H1 (cell line): ENCODE measurements around the gene FXR1. TPM values are rescaled to one million over a fixed set of nuclear protein-coding genes. Genes with fewer than 3 reads are reported as not detected.

Source experiments
- CTCF ChIA-PET: fragments of 300-600 bp; sonication (Branson Sonifier 250); formaldehyde crosslinking; loops from one replicate; lab custom pipeline; 2021; ENCODE audit not compliant: partially characterized antibody; lab: Charles Lee
- POLR2A ChIA-PET: fragments of 300-600 bp; sonication (Branson Sonifier 250); formaldehyde crosslinking; loops from one replicate; lab custom pipeline; 2021; ENCODE audit warnings: inconsistent platforms; ENCODE audit not compliant: partially characterized antibody; lab: Charles Lee
- DNase-seq, 2 experiments: peaks; one replicate each; pipeline versions ENCODE4 v3.0.0 to v3.0.0-alpha.2; 2010 to 2022; ENCODE audit warnings: low spot score in 2 of 2, low read depth in 1 of 2, mixed read lengths in 1 of 2
- FAIRE-seq: peaks from 2 replicates; lab custom pipeline; 2011; peaks lifted over from hg19 to GRCh38; lab: Jason Lieb, UNC
- H2AFZ ChIP-seq: 2 replicates; pipeline ENCODE4 v1.8.1; 2012; ENCODE audit warnings: low read length, inconsistent platforms
- H2AK5ac ChIP-seq: 2 replicates; pipeline ENCODE4 v1.6.1; 2013; ENCODE audit warnings: low read depth, low read length
- H2BK120ac ChIP-seq: replicated peaks from 2 replicates; pipeline ENCODE3; 2013; ENCODE audit warnings: low read depth, low read length, inconsistent platforms
- H2BK12ac ChIP-seq: 2 replicates; pipeline ENCODE4 v1.6.1; 2013; ENCODE audit warnings: low read depth, low read length
- H2BK15ac ChIP-seq: 2 replicates; pipeline ENCODE4 v1.6.1; 2013; ENCODE audit warnings: low read length
- H2BK20ac ChIP-seq: 2 replicates; pipeline ENCODE4 v1.6.1; 2013; ENCODE audit warnings: low read length
- H2BK5ac ChIP-seq: 2 replicates; pipeline ENCODE4 v1.6.1; 2013; ENCODE audit warnings: low read depth, low read length
- H3K14ac ChIP-seq: 2 replicates; pipeline ENCODE4 v1.6.1; 2013; ENCODE audit warnings: inconsistent platforms; ENCODE audit not compliant: insufficient read length
- H3K18ac ChIP-seq: 2 replicates; pipeline ENCODE4 v1.6.1; 2013; ENCODE audit warnings: low read length; ENCODE audit errors: extremely low read depth
- H3K23ac ChIP-seq: 2 replicates; pipeline ENCODE4 v1.6.1; 2013; ENCODE audit warnings: inconsistent platforms; ENCODE audit not compliant: insufficient read length
- H3K23me2 ChIP-seq: 2 replicates; pipeline ENCODE4 v1.6.1; 2013; ENCODE audit warnings: low read depth, low read length
- H3K27ac ChIP-seq: 2 replicates; pipeline ENCODE4 v1.6.1; 2011; ENCODE audit warnings: low read depth, low read length, inconsistent platforms
- H3K27me3 ChIP-seq, 4 experiments: replicated peaks in 1 of 4; 1 replicate in 1 of 4; 2 replicates in 3 of 4; pipeline versions ENCODE4 v1.6.1 to v1.8.1; 2011 to 2013; ENCODE audit warnings: low read length in 3 of 4, mild to moderate bottlenecking in 3 of 4, inconsistent platforms in 2 of 4, mixed read lengths in 2 of 4, moderate library complexity in 1 of 4; ENCODE audit not compliant: control insufficient read depth in 3 of 4, insufficient read depth in 3 of 4; ENCODE audit errors: extremely low read depth in 1 of 4
- H3K36me3 ChIP-seq, 4 experiments: 2 replicates each; pipeline versions ENCODE4 v1.6.1 to v1.8.1; 2011 to 2013; ENCODE audit warnings: mild to moderate bottlenecking in 4 of 4, low read length in 3 of 4, moderate library complexity in 2 of 4, control low read depth in 1 of 4, inconsistent platforms in 1 of 4; ENCODE audit not compliant: insufficient read depth in 4 of 4, control insufficient read depth in 2 of 4
- H3K4ac ChIP-seq: replicated peaks from 2 replicates; pipeline ENCODE3; 2013; ENCODE audit warnings: low read length, low read depth, mixed read lengths, inconsistent platforms; ENCODE audit not compliant: insufficient read length
- H3K4me1 ChIP-seq, 4 experiments: replicated peaks in 1 of 4; 1 replicate in 1 of 4; 2 replicates in 3 of 4; pipeline versions ENCODE4 v1.6.1 to v1.8.1; 2011 to 2013; ENCODE audit warnings: low read length in 3 of 4, inconsistent platforms in 2 of 4, mixed read lengths in 1 of 4; ENCODE audit not compliant: insufficient read depth in 4 of 4, control insufficient read depth in 3 of 4
- H3K4me2 ChIP-seq, 2 experiments: 2 replicates each; pipeline versions ENCODE4 v1.6.1 to v1.8.1; 2011 to 2013; ENCODE audit warnings: low read depth in 2 of 2, low read length in 2 of 2, control low read depth in 1 of 2, inconsistent platforms in 1 of 2, mild to moderate bottlenecking in 1 of 2; ENCODE audit not compliant: insufficient read depth in 1 of 2
- H3K4me3 ChIP-seq, 4 experiments: fragments of 200-600, 300-600 bp in 1 of 4; sonication (generic), shearing (Covaris generic), sonication (Bioruptor Twin) in 1 of 4; 2 replicates each; pipeline versions ENCODE4 v1.5.1 to v1.8.1; 2011 to 2016; ENCODE audit warnings: low read length in 4 of 4, low read depth in 3 of 4, control low read depth in 2 of 4, inconsistent platforms in 2 of 4, mild to moderate bottlenecking in 2 of 4, mixed read lengths in 1 of 4, moderate library complexity in 1 of 4; ENCODE audit not compliant: insufficient read depth in 2 of 4; ENCODE audit errors: extremely low read depth in 1 of 4
- H3K56ac ChIP-seq: replicated peaks from 2 replicates; pipeline ENCODE3; 2013; ENCODE audit warnings: low read depth, mild to moderate bottlenecking, mixed read lengths, low read length, inconsistent platforms; ENCODE audit not compliant: insufficient read length
- H3K79me1 ChIP-seq: 2 replicates; pipeline ENCODE4 v1.6.1; 2013; ENCODE audit warnings: low read depth, low read length, control low read depth
- H3K79me2 ChIP-seq, 2 experiments: 2 replicates each; pipeline versions ENCODE4 v1.6.1 to v1.8.1; 2012 to 2013; ENCODE audit warnings: low read length in 2 of 2, mild to moderate bottlenecking in 2 of 2, inconsistent platforms in 1 of 2; ENCODE audit not compliant: insufficient read depth in 2 of 2, control insufficient read depth in 1 of 2
- H3K9ac ChIP-seq, 4 experiments: replicated peaks in 1 of 4; 1 replicate in 1 of 4; 2 replicates in 3 of 4; pipeline versions ENCODE4 v1.6.1 to v1.8.1; 2011 to 2013; ENCODE audit warnings: low read depth in 3 of 4, low read length in 3 of 4, control low read depth in 2 of 4, mild to moderate bottlenecking in 2 of 4, moderate library complexity in 2 of 4, inconsistent platforms in 1 of 4; ENCODE audit errors: extremely low read depth in 1 of 4
- H3K9me3 ChIP-seq, 2 experiments: 2 replicates each; pipeline versions ENCODE4 v1.6.1 to v1.8.1; 2012 to 2013; ENCODE audit warnings: mild to moderate bottlenecking in 2 of 2, moderate library complexity in 2 of 2, control low read depth in 1 of 2, inconsistent platforms in 1 of 2, low read depth in 1 of 2, low read length in 1 of 2, mixed read lengths in 1 of 2; ENCODE audit not compliant: insufficient read depth in 2 of 2
- H4K20me1 ChIP-seq, 2 experiments: replicated peaks in 1 of 2; 2 replicates each; pipeline versions ENCODE3 to v1.8.1; 2011 to 2013; ENCODE audit warnings: inconsistent platforms in 2 of 2, low read length in 2 of 2, mild to moderate bottlenecking in 1 of 2; ENCODE audit not compliant: insufficient read depth in 2 of 2, control insufficient read depth in 1 of 2
- H4K5ac ChIP-seq: 2 replicates; pipeline ENCODE4 v1.6.1; 2013; ENCODE audit warnings: low read length, low read depth, mixed read lengths, inconsistent platforms; ENCODE audit not compliant: insufficient read length
- H4K8ac ChIP-seq: 2 replicates; pipeline ENCODE4 v1.8.0; 2013; ENCODE audit warnings: mild to moderate bottlenecking, moderate library complexity, low read length, inconsistent platforms; ENCODE audit not compliant: insufficient read depth; ENCODE audit errors: extremely low read depth
- H4K91ac ChIP-seq: replicated peaks from 2 replicates; pipeline ENCODE3; 2013; ENCODE audit warnings: low read length, mixed read lengths, inconsistent platforms; ENCODE audit not compliant: insufficient read length
- CHD2 ChIP-seq: IDR thresholded peaks from 2 replicates; pipeline ENCODE4 v1.6.1; 2012; ENCODE audit warnings: low read length, improper control_type of control experiment
- GTF2F1 ChIP-seq: IDR thresholded peaks from 2 replicates; pipeline ENCODE4 v1.6.1; 2012; ENCODE audit warnings: low read depth, low read length, improper control_type of control experiment, borderline replicate concordance
- POLR2AphosphoS5 ChIP-seq: IDR thresholded peaks from 2 replicates; pipeline ENCODE4 v1.6.1; 2011; ENCODE audit warnings: low read depth, low read length
- polyA plus RNA-seq, 7 experiments: library from polyadenylated mRNA; depleted of rRNA in 3 of 7; stranded (reverse) in 5 of 7; unstranded in 2 of 7; fragments of >200 nt in 5 of 7; fragments of 200-250 nt in 2 of 7; gene quantifications; 1 replicate in 5 of 7; 2 replicates in 1 of 7; 4 replicates in 1 of 7; pipeline versions ENCODE4 v1.2.1 to v1.2.3, GENCODE V29; 2011 to 2013; ENCODE audit warnings: missing spikeins in 2 of 7, mixed read lengths in 2 of 7
- total RNA-seq: library from RNA; stranded (reverse); fragmentation: NEBNext Ultra II Directional; extraction: Animal tissue kit (Norgen Biotek cat#: 25700); gene quantifications from 2 replicates; pipeline ENCODE4 v1.2.1, GENCODE V29; 2021

FXR1 gene
- total and polyA plus RNA-seq, 2 of the 8 experiments (the other 6 are each of a cell fraction or from before 2014, with no cell fraction given) = 108 to 283 TPM

- Histone ChIP-seq H2AK5ac (no peak overlapping the region), H2BK20ac (no peak overlapping the region), H3K4me2 (no peak overlapping the region), H3K27ac (no peak overlapping the region), H3K9ac (no peak overlapping the region), H3K23me2 (no peaks in the 10 kb centered on the region), H3K79me2 (no peaks in the 10 kb centered on the region), H3K14ac (no peak overlapping the region), H3K27me3 (no peaks in the 10 kb centered on the region), H4K20me1 (no peaks in the 10 kb centered on the region), H3K23ac (no peak overlapping the region), H2BK15ac (no peak overlapping the region), H3K9me3 (no peaks in the 10 kb centered on the region), H4K91ac (no peak overlapping the region), H3K56ac (no peak overlapping the region), H3K4me1 (0 out of 7 replicates have a peak, but pooled peaks cover 0 to 2% (median 0%) of the 10 kb centered on the region in 4 experiments), H2BK12ac (no peak overlapping the region), H4K8ac (no peak overlapping the region), H2BK120ac (no peak overlapping the region), H2BK5ac (no peak overlapping the region), H3K4ac (no peak overlapping the region), H3K18ac (no peak overlapping the region), H3K79me1 (no peaks in the 10 kb centered on the region), H3K4me3 (no peak overlapping the region), H3K36me3 (peaks cover 0 to 62% (median 3%) of the 10 kb centered on the region in 4 experiments; a peak in 4 of 8 replicates), H4K5ac (no peak overlapping the region), H2AFZ (no peak overlapping the region)
- no peak for DNase-seq
- FAIRE-seq = no peak
- POLR2A ChIA-PET = interaction anchor here (1.1 kb wide), 1 partner anchor 19 kb away, joined by 3 read pairs; no protein-coding TSS in a partner anchor
- no peak for TF ChIP-seq GTF2F1
- TF ChIP-seq POLR2AphosphoS5 = no peak
- no peak for TF ChIP-seq CHD2
- CTCF ChIA-PET = interaction anchor here (0.7 to 1.4 kb wide), 3 partner anchors 10 to 250 kb away, joined by 3 to 4 read pairs (median 3); partner anchors contain the start of gene FXR1
Observed at GRCh38 chr3:180979961-180980360, 67.5 kb downstream of the FXR1 start.
